ENCODE measurements around the gene UNC13D.

Gene UNC13D

GRCh38 chr17:75845933-75846691 is 1.9 kb upstream of the UNC13D start:
- no peak overlapping the region for H3K4me3 ChIP-seq (ENCODE audit: low read depth, low read length)
- peak overlapping the region; percentile 22; the same call in 1 of the 2 replicates for H3K27ac ChIP-seq (ENCODE audit: extremely low read depth, low read depth, low read length)
- H3K36me3 ChIP-seq (ENCODE audit: control insufficient read depth in 2 of 2, insufficient read depth in 1 of 2, low read length in 2 of 2): peaks cover 7 to 51% of the 10 kb centered on the region in 2 experiments

GRCh38 chr17:75845058-75845711 is 981 bp upstream of the UNC13D start:
- Histone ChIP-seq H3K4me3 (ENCODE audit: low read depth, low read length) (no peak overlapping the region), H3K9me3 (ENCODE audit: control insufficient read depth, insufficient read depth, low read depth, low read length) (no peaks in the 10 kb centered on the region), H3K27ac (ENCODE audit: extremely low read depth, low read depth, low read length) (no peak overlapping the region), H3K4me1 (ENCODE audit: control insufficient read depth, insufficient read depth, low read length) (no peaks in the 10 kb centered on the region; the same call in 1 of the 2 replicates), H3K36me3 (ENCODE audit: control insufficient read depth in 2 of 2, insufficient read depth in 1 of 2, low read length in 2 of 2) (peaks cover 0 to 43% of the 10 kb centered on the region in 2 experiments; a peak in 2 of 3 replicates)
- ChIA-PET POLR2A (interaction anchor here (0.6 to 3.2 kb wide), 7 partner anchors 10 to 143 kb away, joined by 3 to 28 read pairs (median 5); partner anchors contain the start of genes TRIM47 and WBP2), CTCF (interaction anchor here (0.7 to 5.5 kb wide), 20 partner anchors 8 to 580 kb away, joined by 3 to 40 read pairs (median 4); partner anchors contain the start of genes RECQL5 and WBP2)
- no peak for TF ChIP-seq ZSCAN4 (tag by site-specific recombination; IDR thresholded peaks at IDR 0.05)
- TF ChIP-seq WT1 (tag by site-specific recombination; IDR thresholded peaks at IDR 0.05): no peak
- no peak for TF ChIP-seq ZNF561 (tag by site-specific recombination; IDR thresholded peaks at IDR 0.05; ENCODE audit: borderline replicate concordance)
- TF ChIP-seq ZNF670 (tag by site-specific recombination; IDR thresholded peaks at IDR 0.05; ENCODE audit: low read depth): no peak
- no peak for TF ChIP-seq ZNF658 (tag by site-specific recombination; IDR thresholded peaks at IDR 0.05)
- TF ChIP-seq ELK4 (IDR thresholded peaks at IDR 0.05; ENCODE audit: borderline replicate concordance, low read depth, low read length): no peak
- no peak for TF ChIP-seq ZNF416 (tag by site-specific recombination; IDR thresholded peaks at IDR 0.05)
- no peak for TF ChIP-seq ZNF211 (tag by site-specific recombination; IDR thresholded peaks at IDR 0.05; ENCODE audit: low read depth)
- TF ChIP-seq ZNF10 (tag by site-specific recombination; IDR thresholded peaks at IDR 0.05): no peak
- no peak for TF ChIP-seq ZNF664 (tag by site-specific recombination; IDR thresholded peaks at IDR 0.05)
- no peak for TF ChIP-seq ZNF830 (tag by site-specific recombination; IDR thresholded peaks at IDR 0.05; ENCODE audit: low read depth)
- TF ChIP-seq ZNF398 (tag by site-specific recombination; IDR thresholded peaks at IDR 0.05): no peak
- no peak for TF ChIP-seq MZF1 (tag by site-specific recombination; IDR thresholded peaks at IDR 0.05; ENCODE audit: borderline replicate concordance)
- TF ChIP-seq ZNF302 (tag by site-specific recombination; IDR thresholded peaks at IDR 0.05; ENCODE audit: low read depth): no peak
- no peak for TF ChIP-seq SCRT1 (tag by site-specific recombination; IDR thresholded peaks at IDR 0.05; ENCODE audit: borderline replicate concordance)
- no peak for TF ChIP-seq ZNF549 (tag by site-specific recombination; IDR thresholded peaks at IDR 0.05)

More at GRCh38 chr17:75845933-75846691, 1.9 kb upstream of the UNC13D start:
- Histone ChIP-seq H3K4me1 (ENCODE audit: control insufficient read depth, insufficient read depth, low read length) (no peaks in the 10 kb centered on the region; the same call in 1 of the 2 replicates), H3K9me3 (ENCODE audit: control insufficient read depth, insufficient read depth, low read depth, low read length) (no peaks in the 10 kb centered on the region)
- no peak for TF ChIP-seq ZBTB10 (tag by site-specific recombination; IDR thresholded peaks at IDR 0.05)
- 0 out of 2 replicates have a peak, but pooled peaks have one; percentile 40 for TF ChIP-seq PRDM1 (tag by site-specific recombination; IDR thresholded peaks at IDR 0.05)
- TF ChIP-seq KLF1 (tag by site-specific recombination; IDR thresholded peaks at IDR 0.05): peak; percentile 51; the same call in 1 of the 2 replicates
- TF ChIP-seq ZBTB26 (tag by site-specific recombination; optimal IDR thresholded peaks at IDR 0.05): no peak
- peak; percentile 43; the same call in 1 of the 2 replicates for TF ChIP-seq ZNF394 (tag by site-specific recombination; IDR thresholded peaks at IDR 0.05; ENCODE audit: borderline replicate concordance)
- POLR2A ChIA-PET: interaction anchor here (0.9 to 3.2 kb wide), 6 partner anchors 9 to 66 kb away, joined by 3 to 28 read pairs (median 6); partner anchors contain the start of gene WBP2
- CTCF ChIA-PET: interaction anchor here (0.6 to 5.5 kb wide), 21 partner anchors 8 to 581 kb away, joined by 3 to 40 read pairs (median 4); partner anchors contain the start of genes RECQL5 and WBP2

Measured in HEK293 (cell line).